GM10847 (cell line): Measurements from ENCODE around the gene C1QTNF12.

Experiments used
- POLR2A ChIP-seq: IDR thresholded peaks from 2 replicates; pipeline ENCODE4 v1.6.1; 2011; ENCODE audit not compliant: insufficient read length; ENCODE audit errors: extremely low read depth

C1QTNF12 gene

GRCh38 chr1:1230656-1231399 lies 15.7 kb downstream of the C1QTNF12 start:
- TF ChIP-seq POLR2A = no peak

- TF ChIP-seq POLR2A = no peak
These were observed 16.8 kb downstream of the C1QTNF12 start for GRCh38 chr1:1229770-1230169.

DNA sequence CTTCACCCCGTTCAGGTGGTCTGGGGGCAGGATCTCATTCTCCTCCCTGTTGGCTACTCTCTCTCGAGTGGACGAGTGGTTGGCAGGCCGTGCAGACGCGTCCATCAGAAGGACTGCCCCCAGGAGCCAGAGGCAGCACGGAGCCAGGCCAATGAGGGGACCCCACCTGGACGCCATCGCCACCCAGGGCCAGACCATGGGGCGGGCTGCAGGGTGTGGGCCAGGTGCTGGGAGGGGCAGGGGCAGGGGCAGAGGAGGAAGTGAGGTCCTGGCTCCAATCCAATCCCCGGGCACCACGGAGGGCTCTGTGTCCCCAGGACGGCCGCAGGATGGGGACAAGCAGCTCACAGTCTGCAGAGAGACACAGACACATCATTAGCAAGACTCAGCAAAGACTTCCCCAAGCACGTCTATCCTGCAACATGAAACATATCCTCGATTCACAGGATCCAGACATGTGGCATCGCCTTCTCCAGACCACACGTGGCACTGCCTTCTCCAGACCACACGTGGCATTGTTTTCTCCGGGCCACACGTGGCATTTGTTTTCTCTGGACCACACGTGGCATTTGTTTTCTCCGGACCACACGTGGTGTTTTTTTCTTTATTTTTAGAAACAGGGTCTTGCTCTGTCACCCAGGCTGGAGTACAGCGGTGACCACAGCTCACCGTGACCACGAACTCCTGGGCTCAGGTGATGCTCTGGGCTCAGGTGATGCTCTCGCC lies 17.8 kb downstream of the C1QTNF12 start:
- no peak for TF ChIP-seq POLR2A

- TF ChIP-seq POLR2A = no peak
These were observed 18.3 kb downstream of the C1QTNF12 start for GRCh38 chr1:1228187-1228586.

DNA sequence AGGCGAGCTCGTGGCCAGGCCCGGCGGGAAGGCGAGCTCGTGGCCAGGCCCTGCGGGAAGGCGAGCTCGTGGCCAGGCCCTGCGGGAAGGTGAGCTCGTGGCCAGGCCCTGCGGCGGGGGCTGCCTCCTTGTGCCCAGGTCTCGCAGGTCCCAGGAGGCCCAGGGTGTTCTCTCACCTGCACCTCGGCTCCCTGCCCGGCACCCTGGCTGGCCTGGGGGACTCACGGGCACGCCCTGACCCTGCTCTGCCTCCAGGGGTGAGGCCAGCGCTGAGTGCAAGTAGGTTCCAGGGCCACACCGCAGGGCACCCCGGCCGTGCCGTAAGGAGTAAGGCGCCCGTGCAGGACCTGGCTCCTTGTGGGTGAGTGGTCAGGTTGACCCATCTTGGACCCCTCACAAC lies 19.1 kb downstream of the C1QTNF12 start:
- no peak for TF ChIP-seq POLR2A

GRCh38 chr1:1226566-1227362 lies 19.8 kb downstream of the C1QTNF12 start:
- TF ChIP-seq POLR2A = no peak

GRCh38 chr1:1225913-1226312 lies 20.6 kb downstream of the C1QTNF12 start:
- TF ChIP-seq POLR2A = no peak

DNA sequence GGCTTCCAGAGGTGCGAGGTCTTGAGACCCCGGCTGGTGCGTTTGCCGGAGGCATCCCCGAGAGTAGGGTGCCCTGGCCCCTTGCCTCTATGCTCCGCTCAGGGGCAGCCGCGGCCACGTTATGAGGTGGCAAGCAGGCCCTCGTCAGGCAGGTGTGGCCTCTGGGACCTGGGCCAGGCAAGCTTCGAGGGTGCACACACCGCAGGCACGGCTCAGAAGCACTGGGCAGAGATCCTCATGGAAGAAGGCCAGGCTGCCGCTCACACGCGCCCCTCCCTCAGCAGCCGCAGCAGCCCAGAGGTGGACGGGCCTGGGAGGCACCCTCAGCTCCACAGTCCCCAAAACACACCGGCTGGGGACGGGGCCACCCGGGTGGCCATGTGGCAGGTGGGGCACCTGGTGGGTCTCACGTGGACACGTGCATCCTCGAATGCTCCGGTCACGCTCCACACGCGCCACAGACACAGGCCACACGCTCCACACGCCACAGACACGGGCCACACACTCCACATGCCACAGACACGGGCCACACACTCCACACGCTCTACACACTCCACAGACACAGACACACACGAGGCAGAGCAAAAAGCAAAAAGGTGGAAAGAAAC lies 21.2 kb downstream of the C1QTNF12 start:
- TF ChIP-seq POLR2A = no peak

DNA sequence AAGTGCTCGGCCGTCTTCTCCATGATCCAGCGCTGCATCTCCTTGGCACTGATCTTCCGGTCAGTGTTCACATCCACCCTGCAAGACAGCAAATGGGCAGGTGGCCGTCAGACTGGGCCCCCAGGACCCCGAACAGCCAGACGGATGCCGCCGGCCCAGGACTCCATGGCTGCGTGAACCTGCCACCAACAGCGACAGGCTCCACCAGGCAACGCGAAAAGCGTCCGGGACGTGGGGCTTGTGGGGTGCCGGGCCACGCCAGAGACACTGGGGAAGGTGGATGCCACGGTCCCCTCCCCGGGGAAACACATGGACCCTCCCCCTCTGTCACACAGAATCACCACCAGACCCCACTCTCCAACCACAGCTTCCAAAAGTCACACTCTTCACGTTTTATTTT lies 22.6 kb downstream of the C1QTNF12 start:
- TF ChIP-seq POLR2A = no peak

- TF ChIP-seq POLR2A = no peak
These were observed 23.2 kb downstream of the C1QTNF12 start for GRCh38 chr1:1223321-1223720.

DNA sequence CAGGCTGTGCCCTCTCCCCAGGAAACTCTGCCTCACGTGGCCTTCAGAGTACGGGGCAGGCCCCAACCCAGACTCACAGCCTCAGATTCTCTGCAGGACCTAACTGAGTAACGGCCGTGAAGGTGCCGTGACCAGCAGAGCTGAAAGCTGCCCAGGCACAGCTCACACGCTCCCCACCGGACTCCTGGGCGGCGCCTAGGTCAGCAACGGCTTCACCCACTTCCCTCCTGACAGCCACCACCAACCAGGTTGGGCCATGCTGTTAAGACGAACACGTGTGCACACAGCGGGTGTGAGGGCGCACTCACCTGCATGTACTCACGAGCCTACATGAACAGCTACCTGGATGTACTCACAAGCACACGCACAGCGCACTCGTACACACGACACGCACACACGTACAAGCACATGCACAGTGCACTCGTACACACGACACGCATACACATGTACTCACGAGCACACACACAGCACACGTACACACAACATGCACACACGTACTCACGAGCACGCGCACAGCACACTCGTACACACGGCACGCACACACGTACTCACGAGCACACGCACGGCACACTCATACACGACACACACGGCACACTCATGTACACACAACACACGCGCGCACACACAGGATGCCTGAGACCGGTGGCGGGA lies 23.8 kb downstream of the C1QTNF12 start:
- TF ChIP-seq POLR2A = no peak

DNA sequence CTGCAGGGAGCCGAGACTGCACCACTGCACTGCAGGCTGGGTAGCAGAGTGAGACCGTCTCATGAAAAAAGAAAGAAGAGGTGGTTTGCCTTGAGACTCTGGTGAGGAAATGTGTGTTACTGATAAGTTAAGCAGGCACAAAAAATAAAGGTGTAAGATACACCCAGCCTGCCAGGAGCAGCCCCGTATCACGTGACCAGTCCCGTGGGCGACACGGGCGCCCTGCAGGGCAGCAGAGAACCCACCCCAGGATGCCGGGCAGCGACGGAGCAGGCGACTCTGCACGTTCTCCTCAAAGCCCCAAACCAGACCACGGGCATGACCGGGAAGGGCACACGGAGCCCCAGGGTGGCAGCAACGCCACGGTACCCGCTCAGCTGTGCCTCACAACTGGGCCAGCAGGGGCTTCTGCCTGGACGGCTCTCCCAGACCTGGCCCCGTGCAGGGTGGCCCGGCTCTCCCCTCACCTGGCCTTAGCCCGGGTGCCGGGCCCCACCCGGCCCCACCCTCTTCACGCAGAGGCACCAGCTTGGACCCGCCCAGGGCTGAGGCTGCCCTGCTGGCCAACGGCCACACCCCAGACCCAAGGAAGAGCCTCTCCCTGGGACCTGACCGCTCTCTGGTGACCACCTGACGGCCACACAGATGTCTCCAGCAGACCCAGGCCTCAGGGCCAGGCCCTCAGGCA lies 24.5 kb downstream of the C1QTNF12 start:
- no peak for TF ChIP-seq POLR2A

DNA sequence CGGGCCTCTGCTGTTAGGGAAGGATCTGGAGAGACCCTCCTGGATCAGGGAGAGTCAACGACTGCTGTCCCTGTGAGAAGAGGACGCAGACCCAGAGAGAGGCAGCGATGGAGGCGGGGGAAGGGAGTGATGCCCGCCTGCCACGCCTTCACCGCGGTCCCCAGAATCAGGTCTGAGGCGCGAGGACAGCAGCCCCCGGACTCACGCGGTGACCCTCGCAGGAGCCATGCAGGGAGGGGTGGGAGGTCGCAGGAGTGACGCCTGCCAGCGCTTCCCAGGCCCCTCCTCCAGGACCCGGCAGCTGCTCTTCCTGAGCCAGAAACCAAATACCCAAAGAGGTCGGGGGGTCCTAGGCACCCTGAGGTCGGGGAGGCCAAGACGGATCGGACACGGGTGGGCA lies 26.3 kb downstream of the C1QTNF12 start:
- TF ChIP-seq POLR2A = no peak

DNA sequence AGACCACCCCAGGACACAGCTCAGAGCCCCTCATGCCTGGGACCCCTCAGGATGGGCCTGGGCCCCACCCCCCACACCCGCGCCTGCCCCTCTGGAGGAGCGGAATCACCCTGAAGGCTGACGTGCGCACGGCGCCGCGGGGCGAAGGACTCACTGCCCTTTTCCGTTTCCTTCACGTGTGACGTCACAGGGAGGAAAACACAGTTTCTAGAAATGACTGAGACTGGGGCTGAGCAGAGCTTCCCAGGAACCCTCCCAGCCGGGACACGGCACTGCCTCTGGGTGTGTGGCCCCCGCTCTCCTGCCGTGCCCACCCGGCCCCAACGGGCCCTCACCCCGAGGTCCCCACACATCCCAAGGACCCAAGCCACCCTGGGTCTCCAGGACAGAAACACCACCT lies 27.2 kb downstream of the C1QTNF12 start:
- no peak for TF ChIP-seq POLR2A
